ENCODE data around the gene TLR2.
"Not testable (repeated sequence)": the region's sequence is repeated elsewhere in the genome, so short reads cannot be mapped to it uniquely, and the experiment has no call there.

TLR2 gene

GRCh38 chr4:153661215-153661822 is 22.8 kb upstream of the TLR2 start:
- DNase-seq (ENCODE audit: low spot score) = no peak

GRCh38 chr4:153661908-153662307 is 22.2 kb upstream of the TLR2 start:
- no peak for DNase-seq (ENCODE audit: low spot score)

- no peak for DNase-seq (ENCODE audit: low spot score)
Observed at GRCh38 chr4:153663667-153664066, 20.4 kb upstream of the TLR2 start.

- DNase-seq (ENCODE audit: low spot score) = not testable (repeated sequence)
Observed at GRCh38 chr4:153666505-153666904, 17.6 kb upstream of the TLR2 start.

GRCh38 chr4:153668647-153669046 is 15.4 kb upstream of the TLR2 start:
- no peak for DNase-seq (ENCODE audit: low spot score)

- no peak for DNase-seq (ENCODE audit: low spot score)
Observed at GRCh38 chr4:153669838-153670237, 14.2 kb upstream of the TLR2 start.

- DNase-seq (ENCODE audit: low spot score) = no peak
Observed at GRCh38 chr4:153676486-153676885, 7.6 kb upstream of the TLR2 start.

GRCh38 chr4:153676984-153677383 is 7.1 kb upstream of the TLR2 start:
- no peak for DNase-seq (ENCODE audit: low spot score)

GRCh38 chr4:153679486-153679885 is 4.6 kb upstream of the TLR2 start:
- DNase-seq (ENCODE audit: low spot score) = no peak

- no peak for DNase-seq (ENCODE audit: low spot score)
Observed at GRCh38 chr4:153683763-153684181, 308 bp upstream of the TLR2 start.

- DNase-seq (ENCODE audit: low spot score) = no peak
Observed at GRCh38 chr4:153684971-153685371, 891 bp downstream of the TLR2 start.

- no peak for DNase-seq (ENCODE audit: low spot score)
Observed at GRCh38 chr4:153704522-153704921, 20.4 kb downstream of the TLR2 start.

- DNase-seq (ENCODE audit: low spot score) = no peak
Observed at GRCh38 chr4:153705743-153706468, 21.8 kb downstream of the TLR2 start.

- no peak for DNase-seq (ENCODE audit: low spot score)
Observed at GRCh38 chr4:153706519-153706918, 22.4 kb downstream of the TLR2 start.

- DNase-seq (ENCODE audit: low spot score) = no peak
Observed at GRCh38 chr4:153710681-153711080, 26.6 kb downstream of the TLR2 start.

- DNase-seq (ENCODE audit: low spot score) = no peak
Observed at GRCh38 chr4:153713866-153714646, 30.0 kb downstream of the TLR2 start.

- no peak for DNase-seq (ENCODE audit: low spot score)
Observed at GRCh38 chr4:153722036-153722435, 38.0 kb downstream of the TLR2 start.

- no peak for DNase-seq (ENCODE audit: low spot score)
Observed at GRCh38 chr4:153724606-153725005, 40.5 kb downstream of the TLR2 start.

- no peak for DNase-seq (ENCODE audit: low spot score)
Observed at GRCh38 chr4:153725136-153725830, 41.2 kb downstream of the TLR2 start.

GRCh38 chr4:153725831-153726154 is 41.7 kb downstream of the TLR2 start:
- no peak for DNase-seq (ENCODE audit: low spot score)

- DNase-seq (ENCODE audit: low spot score) = no peak
Observed at GRCh38 chr4:153728151-153728550, 44.1 kb downstream of the TLR2 start.

GRCh38 chr4:153728660-153729059 is 44.6 kb downstream of the TLR2 start:
- no peak for DNase-seq (ENCODE audit: low spot score)

- peak; percentile 18 for DNase-seq (ENCODE audit: low spot score)
Observed at GRCh38 chr4:153729895-153730294, 45.8 kb downstream of the TLR2 start.
